Measurements from ENCODE around the gene EDRF1.

DNA sequence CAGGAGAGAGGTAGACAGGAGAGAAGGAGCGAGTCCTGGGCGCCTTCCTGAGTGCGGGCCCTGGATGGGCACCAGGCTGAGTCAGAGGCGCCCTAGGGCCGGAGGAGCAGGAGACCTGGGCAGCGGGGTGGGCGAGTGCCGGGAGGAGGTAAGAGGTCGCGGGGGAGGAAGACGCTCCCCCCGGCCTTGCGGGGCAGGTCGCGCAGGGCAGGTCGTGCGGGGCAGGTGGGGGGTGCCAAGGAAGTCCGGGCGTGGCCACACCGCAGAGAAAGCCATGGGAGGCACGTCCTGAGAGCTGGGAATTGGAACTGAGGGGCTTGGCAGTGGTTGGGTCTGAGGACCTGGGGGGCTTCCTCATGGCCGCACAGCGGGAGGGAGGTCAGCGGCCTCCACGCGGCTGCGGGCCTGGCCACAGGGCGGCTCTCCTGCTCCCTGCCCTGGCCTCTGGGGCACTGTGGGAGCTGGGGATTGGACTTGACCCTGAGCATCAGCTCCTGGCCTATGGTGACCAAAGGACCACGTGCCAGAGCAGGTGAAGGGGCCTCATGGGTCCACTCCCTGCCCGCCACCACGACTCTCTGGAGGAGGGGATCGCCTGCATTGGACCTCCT, 55.2 kb downstream of the EDRF1 start:
- TF ChIP-seq EZH2phosphoT487 (IDR thresholded peaks at IDR 0.05; ENCODE audit: insufficient read depth, low read depth) (no peak), EZH2 (IDR thresholded peaks at IDR 0.05; ENCODE audit: insufficient read depth, poor library complexity, severe bottlenecking) (no peak)

All from GM23248 (cell line).